ENCODE measurements around the gene EGFR.

The EGFR gene

GRCh38 chr7:55018361-55019190 lies at the start of gene EGFR:
Gene EGFR, plus strand, starts transcription at chr7:55019017. Its CDS starts 261 bp downstream, at chr7:55019278.
- no peak for DNase-seq (ENCODE audit: low spot score)

GRCh38 chr7:54969208-54969967 lies 49.4 kb upstream of the EGFR start:
- no peak for DNase-seq (ENCODE audit: low spot score)

- no peak for DNase-seq (ENCODE audit: low spot score)
These were observed 46.0 kb upstream of the EGFR start for GRCh38 chr7:54972733-54973294.

GRCh38 chr7:54978364-54979116 lies 40.3 kb upstream of the EGFR start:
- DNase-seq (ENCODE audit: low spot score): no peak

GRCh38 chr7:54980521-54980920 lies 38.3 kb upstream of the EGFR start:
- no peak for DNase-seq (ENCODE audit: low spot score)

GRCh38 chr7:54981913-54982312 lies 36.9 kb upstream of the EGFR start:
- no peak for DNase-seq (ENCODE audit: low spot score)

- DNase-seq (ENCODE audit: low spot score): no peak
These were observed 33.1 kb upstream of the EGFR start for GRCh38 chr7:54985426-54986330.

- DNase-seq (ENCODE audit: low spot score): no peak
These were observed 32.1 kb upstream of the EGFR start for GRCh38 chr7:54986716-54987115.

GRCh38 chr7:54987772-54988171 lies 31.0 kb upstream of the EGFR start:
- DNase-seq (ENCODE audit: low spot score): no peak

GRCh38 chr7:54988516-54988915 lies 30.3 kb upstream of the EGFR start:
- no peak for DNase-seq (ENCODE audit: low spot score)

- DNase-seq (ENCODE audit: low spot score): no peak
These were observed 29.2 kb upstream of the EGFR start for GRCh38 chr7:54989453-54990225.

- DNase-seq (ENCODE audit: low spot score): no peak
These were observed 27.5 kb upstream of the EGFR start for GRCh38 chr7:54991341-54991740.

- no peak for DNase-seq (ENCODE audit: low spot score)
These were observed 25.8 kb upstream of the EGFR start for GRCh38 chr7:54992871-54993475.

- DNase-seq (ENCODE audit: low spot score): no peak
These were observed 23.7 kb upstream of the EGFR start for GRCh38 chr7:54995166-54995565.

- no peak for DNase-seq (ENCODE audit: low spot score)
These were observed 23.0 kb upstream of the EGFR start for GRCh38 chr7:54995610-54996363.

GRCh38 chr7:54996391-54996790 lies 22.4 kb upstream of the EGFR start:
- DNase-seq (ENCODE audit: low spot score): no peak

- DNase-seq (ENCODE audit: low spot score): no peak
These were observed 14.2 kb upstream of the EGFR start for GRCh38 chr7:55004579-55004978.

GRCh38 chr7:55005241-55005851 lies 13.5 kb upstream of the EGFR start:
- DNase-seq (ENCODE audit: low spot score): no peak

- no peak for DNase-seq (ENCODE audit: low spot score)
These were observed 12.3 kb upstream of the EGFR start for GRCh38 chr7:55006499-55006898.

Measured in cerebellar cortex (tissue), 1 donor.